HCT116 (cell line): ENCODE measurements around the gene ELAC1. TPM values are rescaled to one million over a fixed set of nuclear protein-coding genes. Genes with fewer than 3 reads are reported as not detected.
A peak's percentile ranks its signal among the peaks of the same experiment; 100 is the strongest.

Experiments
- ATAC-seq: fragments of 200-7000 bp; cut with Tn5 transposase; 2 replicates; pipeline ENCODE4 v1.9.1; 2020; ENCODE audit warnings: mild to moderate bottlenecking, moderate library complexity
- BruUV-seq: library from RNA; stranded (reverse); fragments of 400-500 nt; replicated peaks from 2 replicates; lab custom pipeline; 2021; lab: Mats Ljungman, UMichigan
- CTCF ChIA-PET: fragments of 300-600 bp; sonication (Branson Sonifier 250); formaldehyde crosslinking; loops from one replicate; lab custom pipeline; 2021; ENCODE audit warnings: antibody characterized with exemption; lab: Charles Lee
- POLR2A ChIA-PET: fragments of 300-600, 350-600 bp; sonication (Branson Sonifier 250); formaldehyde crosslinking; loops from one replicate; lab custom pipeline; 2021; ENCODE audit warnings: antibody characterized with exemption; lab: Charles Lee
- RAD21 ChIA-PET, 2 experiments: fragments of 300-600 bp; sonication (Branson Sonifier 250); formaldehyde crosslinking; loops; one replicate each; lab custom pipeline; 2023; ENCODE audit warnings: low total read pairs in 2 of 2; ENCODE audit not compliant: uncharacterized antibody in 2 of 2, unreplicated experiment in 2 of 2, low non-redundant PET in 1 of 2; lab: Charles Lee
- DNase-seq: peaks from one replicate; pipeline ENCODE4 v3.0.0-alpha.2; 2010; ENCODE audit warnings: low read depth, low spot score
- H2AFZ ChIP-seq: fragments of 200-600 bp; shearing (Covaris generic), sonication (generic); 2 replicates; pipeline ENCODE4 v1.6.1; 2017; ENCODE audit warnings: low read depth, mixed run types, mixed read lengths, antibody characterized with exemption, low read length; ENCODE audit not compliant: poor library complexity, severe bottlenecking
- H3K27ac ChIP-seq: 2 replicates; pipeline ENCODE4 v1.5.1; 2012; ENCODE audit warnings: low read depth, low read length
- H3K27me3 ChIP-seq: fragments of 200-600 bp; sonication (generic); 2 replicates; pipeline ENCODE4 v1.6.1; 2016; ENCODE audit warnings: mixed run types, low read length, mixed read lengths; ENCODE audit not compliant: insufficient read depth
- H3K36me3 ChIP-seq, 2 experiments: fragments of 200-500 bp in 1 of 2; fragments of 200-600 bp in 1 of 2; sonication (Bioruptor generic) in 1 of 2; sonication (generic) in 1 of 2; 2 replicates each; pipeline versions ENCODE4 v1.5.1 to v1.6.1; 2014 to 2016; ENCODE audit warnings: low read length in 2 of 2, inconsistent platforms in 1 of 2, mixed read lengths in 1 of 2, mixed run types in 1 of 2; ENCODE audit not compliant: insufficient read depth in 2 of 2, control insufficient read depth in 1 of 2
- H3K4me1 ChIP-seq, 2 experiments: fragments of 200-600 bp in 1 of 2; sonication (generic) in 1 of 2; 2 replicates each; pipeline versions ENCODE4 v1.5.1 to v1.6.1; 2012 to 2017; ENCODE audit warnings: low read length in 2 of 2, inconsistent platforms in 1 of 2, mild to moderate bottlenecking in 1 of 2, mixed read lengths in 1 of 2, mixed run types in 1 of 2, moderate library complexity in 1 of 2; ENCODE audit not compliant: insufficient read depth in 2 of 2, control insufficient read depth in 1 of 2
- H3K4me2 ChIP-seq: fragments of 200-600 bp; sonication (generic); 2 replicates; pipeline ENCODE4 v1.6.1; 2017; ENCODE audit warnings: mixed run types, low read length, mixed read lengths
- H3K4me3 ChIP-seq, 2 experiments: fragments of 200-600 bp in 1 of 2; sonication (generic) in 1 of 2; replicated peaks in 1 of 2; 2 replicates each; pipeline ENCODE4 v1.5.1; 2011 to 2016; ENCODE audit warnings: low read length in 2 of 2, control low read depth in 1 of 2, low read depth in 1 of 2, mild to moderate bottlenecking in 1 of 2, mixed read lengths in 1 of 2, mixed run types in 1 of 2
- H3K79me2 ChIP-seq: fragments of 200-600 bp; sonication (generic); 2 replicates; pipeline ENCODE4 v1.6.1; 2017; ENCODE audit warnings: mild to moderate bottlenecking, mixed run types, low read length, moderate library complexity, mixed read lengths; ENCODE audit not compliant: insufficient read depth
- H3K9ac ChIP-seq: fragments of 200-600 bp; sonication (generic); 2 replicates; pipeline ENCODE4 v1.6.1; 2016; ENCODE audit warnings: low read length, mixed read lengths
- H3K9me2 ChIP-seq: fragments of 200-600 bp; sonication (generic), shearing (Covaris generic); 2 replicates; pipeline ENCODE4 v1.6.1; 2017; ENCODE audit warnings: mixed run types, mild to moderate bottlenecking, moderate library complexity; ENCODE audit not compliant: insufficient read depth
- H3K9me3 ChIP-seq, 2 experiments: fragments of 200-500 bp in 1 of 2; fragments of 200-600 bp in 1 of 2; sonication (Bioruptor generic) in 1 of 2; sonication (generic) in 1 of 2; 2 replicates each; pipeline ENCODE4 v1.6.1; 2014 to 2017; ENCODE audit warnings: low read length in 2 of 2, mixed read lengths in 2 of 2, inconsistent platforms in 1 of 2, low read depth in 1 of 2, mild to moderate bottlenecking in 1 of 2, mixed run types in 1 of 2, moderate library complexity in 1 of 2; ENCODE audit not compliant: control insufficient read depth in 1 of 2, insufficient read depth in 1 of 2
- H4K20me1 ChIP-seq: fragments of 200-600 bp; sonication (generic), shearing (Covaris generic); 2 replicates; pipeline ENCODE4 v1.6.1; 2017; ENCODE audit warnings: mixed run types, mild to moderate bottlenecking, moderate library complexity; ENCODE audit not compliant: insufficient read depth
- CEBPB ChIP-seq: IDR thresholded peaks from 2 replicates; pipeline ENCODE4 v1.6.1; 2012; ENCODE audit warnings: low read depth
- EGR1 ChIP-seq: IDR thresholded peaks from 2 replicates; pipeline ENCODE4 v1.6.1; 2012; ENCODE audit warnings: low read depth
- ZFX ChIP-seq: fragments of 450-650 bp; IDR thresholded peaks from 2 replicates; pipeline ENCODE4 v1.6.1; 2017
- intact Hi-C: fragments of 100-400 bp; cut with micrococcal nuclease; formaldehyde crosslinking; loops from 2 replicates; pipeline ENCODE4 v1.10.0; 2022
- total RNA-seq: library from RNA; stranded (reverse); gene quantifications from one replicate; pipeline ENCODE4 v1.2.1, GENCODE V29; 2021; ENCODE audit not compliant: unreplicated experiment
- TF ChIP-seq, protein P1 (sequence below): IDR thresholded peaks from 2 replicates; pipeline ENCODE4 v1.6.1; 2011; ENCODE audit warnings: mild to moderate bottlenecking, low read length, moderate library complexity; ENCODE audit not compliant: insufficient replicate concordance; ENCODE audit errors: extremely low read depth

ELAC1 gene
- total RNA-seq, 1 experiment from 2014 or later: 8.6 TPM

- TF ChIP-seq, protein P1, sequence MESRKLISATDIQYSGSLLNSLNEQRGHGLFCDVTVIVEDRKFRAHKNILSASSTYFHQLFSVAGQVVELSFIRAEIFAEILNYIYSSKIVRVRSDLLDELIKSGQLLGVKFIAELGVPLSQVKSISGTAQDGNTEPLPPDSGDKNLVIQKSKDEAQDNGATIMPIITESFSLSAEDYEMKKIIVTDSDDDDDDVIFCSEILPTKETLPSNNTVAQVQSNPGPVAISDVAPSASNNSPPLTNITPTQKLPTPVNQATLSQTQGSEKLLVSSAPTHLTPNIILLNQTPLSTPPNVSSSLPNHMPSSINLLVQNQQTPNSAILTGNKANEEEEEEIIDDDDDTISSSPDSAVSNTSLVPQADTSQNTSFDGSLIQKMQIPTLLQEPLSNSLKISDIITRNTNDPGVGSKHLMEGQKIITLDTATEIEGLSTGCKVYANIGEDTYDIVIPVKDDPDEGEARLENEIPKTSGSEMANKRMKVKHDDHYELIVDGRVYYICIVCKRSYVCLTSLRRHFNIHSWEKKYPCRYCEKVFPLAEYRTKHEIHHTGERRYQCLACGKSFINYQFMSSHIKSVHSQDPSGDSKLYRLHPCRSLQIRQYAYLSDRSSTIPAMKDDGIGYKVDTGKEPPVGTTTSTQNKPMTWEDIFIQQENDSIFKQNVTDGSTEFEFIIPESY: no peak
- TF ChIP-seq CEBPB: no peak
- peak; percentile 95 for TF ChIP-seq ZFX
- TF ChIP-seq, all 23 proteins: peak for 6
These were observed 62.1 kb downstream of the ELAC1 start, which contains the start of gene SMAD4 (continued) for GRCh38 chr18:51029694-51030536.

- H3K4me2 ChIP-seq: peak overlapping the region; percentile 86
- no peaks in the 10 kb centered on the region for H3K27me3 ChIP-seq
- H3K4me3 ChIP-seq: peak overlapping the region; percentile 67 to 68
- H3K27ac ChIP-seq: peak overlapping the region; percentile 98
- CTCF ChIA-PET: no interaction called here
- no peak overlapping the region for H2AFZ ChIP-seq
- H3K9me2 ChIP-seq: no peaks in the 10 kb centered on the region
- ATAC-seq (peak; percentile 77), DNase-seq (no peak)
- H3K4me1 ChIP-seq: peaks cover 14 to 31% of the 10 kb centered on the region in 2 experiments; a peak in 3 of 4 replicates
- H3K9me3 ChIP-seq: no peaks in the 10 kb centered on the region
- intact Hi-C loops: loop anchor here (5.0 kb wide), 2 partner anchors 63 to 208 kb away; partner anchors contain the start of genes ELAC1 and MRO
- peaks cover 52% of the 10 kb centered on the region for H3K79me2 ChIP-seq
- peak; percentile 85 for TF ChIP-seq ZFX
- no peak for TF ChIP-seq EGR1
- TF ChIP-seq, all 23 proteins: peak for 1
- ChIA-PET RAD21 (no interaction called here), POLR2A (interaction anchor here (1.0 kb wide), 1 partner anchor 63 kb away, joined by 3 read pairs; no protein-coding TSS in a partner anchor)
- peak overlapping the region; percentile 66 for H3K9ac ChIP-seq
- peaks cover 22% of the 10 kb centered on the region for H4K20me1 ChIP-seq
- peaks cover 3 to 5% of the 10 kb centered on the region in 2 experiments; a peak in 2 of 4 replicates for H3K36me3 ChIP-seq
- no TSS peak for BruUV-seq
These were observed 62.9 kb downstream of the ELAC1 start for GRCh38 chr18:51030537-51031258.
